Measurements from ENCODE around the gene FXYD7. TPM values are rescaled to one million over a fixed set of nuclear protein-coding genes. Genes with fewer than 3 reads are reported as not detected.

Gene FXYD7
- total and polyA plus RNA-seq, 2 donors from 2014 or later: 0.94 TPM; not detected in 1

- peaks cover 0 to 15% (median 0%) of the 10 kb centered on the region in 3 donors for H3K9me3 ChIP-seq (ENCODE audit: control insufficient read depth in 2 of 3, insufficient read depth in 1 of 3, low read length in 3 of 3)
- FAIRE-seq: no peak
- H3K9ac ChIP-seq (ENCODE audit: low read length in 3 of 3): no peak overlapping the region
- no peaks in the 10 kb centered on the region for H3K36me3 ChIP-seq (ENCODE audit: control insufficient read depth in 2 of 3, insufficient read depth in 3 of 3, low read length in 3 of 3)
- DNase-seq: no peak
- no peak overlapping the region for H3K27ac ChIP-seq (ENCODE audit: low read depth in 2 of 2, low read length in 2 of 2)
- TF ChIP-seq CTCF (IDR thresholded peaks at IDR 0.05; ENCODE audit: borderline replicate concordance, extremely low read depth, insufficient read depth): no peak
- H3K4me1 ChIP-seq (ENCODE audit: control insufficient read depth in 2 of 3, insufficient read depth in 2 of 3, low read depth in 1 of 3, low read length in 3 of 3): no peaks in the 10 kb centered on the region
- H3K27me3 ChIP-seq (ENCODE audit: control insufficient read depth, insufficient read depth, low read length): no peaks in the 10 kb centered on the region
- no peak overlapping the region for H3K4me3 ChIP-seq (ENCODE audit: low read length in 3 of 3)
- intact Hi-C loops (cut with DNase I): no loop called here
Observed at GRCh38 chr19:35160629-35161433, 17.8 kb downstream of the FXYD7 start.

- FAIRE-seq (no peak), DNase-seq (no peak)
- peaks cover 0 to 21% (median 0%) of the 10 kb centered on the region in 3 donors for H3K9me3 ChIP-seq (ENCODE audit: control insufficient read depth in 2 of 3, insufficient read depth in 1 of 3, low read length in 3 of 3)
- no peaks in the 10 kb centered on the region for H3K36me3 ChIP-seq (ENCODE audit: control insufficient read depth in 2 of 3, insufficient read depth in 3 of 3, low read length in 3 of 3)
- no peak overlapping the region for H3K9ac ChIP-seq (ENCODE audit: low read length in 3 of 3)
- no peak overlapping the region for H3K4me3 ChIP-seq (ENCODE audit: low read length in 3 of 3)
- intact Hi-C loops (cut with DNase I): no loop called here
- H3K27ac ChIP-seq (ENCODE audit: low read depth in 2 of 2, low read length in 2 of 2): no peak overlapping the region
- H3K27me3 ChIP-seq (ENCODE audit: control insufficient read depth, insufficient read depth, low read length): no peaks in the 10 kb centered on the region
- no peak for TF ChIP-seq CTCF (IDR thresholded peaks at IDR 0.05; ENCODE audit: borderline replicate concordance, extremely low read depth, insufficient read depth)
- no peaks in the 10 kb centered on the region for H3K4me1 ChIP-seq (ENCODE audit: control insufficient read depth in 2 of 3, insufficient read depth in 2 of 3, low read depth in 1 of 3, low read length in 3 of 3)
Observed at GRCh38 chr19:35161434-35161743, 18.3 kb downstream of the FXYD7 start.

GRCh38 chr19:35162471-35163326 is 19.6 kb downstream of the FXYD7 start:
- H3K9me3 ChIP-seq (ENCODE audit: control insufficient read depth in 2 of 3, insufficient read depth in 1 of 3, low read length in 3 of 3): peaks cover 0 to 23% (median 0%) of the 10 kb centered on the region in 3 donors
- no peak overlapping the region for H3K27ac ChIP-seq (ENCODE audit: low read depth in 2 of 2, low read length in 2 of 2)
- H3K4me1 ChIP-seq (ENCODE audit: control insufficient read depth in 2 of 3, insufficient read depth in 2 of 3, low read depth in 1 of 3, low read length in 3 of 3): no peaks in the 10 kb centered on the region
- TF ChIP-seq CTCF (IDR thresholded peaks at IDR 0.05; ENCODE audit: borderline replicate concordance, extremely low read depth, insufficient read depth): no peak
- no peak for FAIRE-seq
- no peak overlapping the region for H3K4me3 ChIP-seq (ENCODE audit: low read length in 3 of 3)
- DNase-seq: no peak
- intact Hi-C loops (cut with DNase I): no loop called here
- no peaks in the 10 kb centered on the region for H3K27me3 ChIP-seq (ENCODE audit: control insufficient read depth, insufficient read depth, low read length)
- H3K36me3 ChIP-seq (ENCODE audit: control insufficient read depth in 2 of 3, insufficient read depth in 3 of 3, low read length in 3 of 3): no peaks in the 10 kb centered on the region
- no peak overlapping the region for H3K9ac ChIP-seq (ENCODE audit: low read length in 3 of 3)

All from kidney (tissue), 14 donors.